22Rv1 (cell line): ENCODE results near the gene KRTAP20-2.

Experiments used
- CTCF ChIP-seq: fragments of 450-650 bp; IDR thresholded peaks from 2 replicates; pipeline ENCODE4 v1.5.1; 2017; ENCODE audit warnings: mild to moderate bottlenecking
- ZFX ChIP-seq: fragments of 450-650 bp; IDR thresholded peaks from 2 replicates; pipeline ENCODE4 v1.6.1; 2017; ENCODE audit warnings: antibody characterized with exemption, borderline replicate concordance

- TF ChIP-seq CTCF: no peak
- no peak for TF ChIP-seq ZFX
These were observed 12.0 kb downstream of the KRTAP20-2 start for GRCh38 chr21:30646904-30647414.
